Measurements from ENCODE around the gene S1PR2. TPM values are rescaled to one million over a fixed set of nuclear protein-coding genes. Genes with fewer than 3 reads are reported as not detected.
"Not testable (repeated sequence)": the region's sequence is repeated elsewhere in the genome, so short reads cannot be mapped to it uniquely, and the experiment has no call there.

The S1PR2 gene
- polyA plus RNA-seq, 4 donors, result 11.6 to 15.1 (median 12.9) TPM

DNA sequence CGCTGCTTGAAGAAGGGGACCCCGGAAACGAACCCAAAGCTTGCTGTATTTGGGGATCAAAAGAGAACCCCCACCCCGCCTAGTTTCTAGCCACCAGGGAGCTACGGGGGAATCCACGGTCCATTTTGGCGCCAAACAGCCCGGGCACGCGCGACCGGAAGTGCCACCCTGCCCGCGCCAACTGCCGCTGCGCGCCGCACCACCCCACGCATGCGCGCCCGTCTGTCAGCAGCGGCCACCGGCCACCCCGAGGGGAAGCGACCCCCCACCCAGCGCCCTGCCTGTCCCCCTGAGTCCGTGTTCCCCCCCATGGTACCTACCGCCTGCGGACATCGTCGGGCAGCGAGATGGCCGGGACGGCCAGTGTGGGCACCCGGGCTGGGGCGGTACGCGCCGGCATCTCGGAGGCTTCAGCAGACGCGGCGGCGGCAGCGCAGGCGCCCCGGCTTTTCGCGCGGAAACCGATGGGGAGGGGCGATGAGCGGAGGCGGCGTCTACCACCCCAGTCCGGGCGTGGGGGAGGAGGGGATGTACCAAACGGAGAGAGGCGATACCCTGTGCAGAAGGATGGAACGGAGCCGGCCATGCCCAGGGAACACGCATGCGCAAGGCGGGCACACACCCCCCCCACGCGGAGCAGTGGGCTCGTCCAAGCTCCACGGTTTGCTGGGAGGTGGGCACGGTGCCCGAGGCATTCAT is 36.5 kb downstream of the S1PR2 start, which contains the start of gene DNMT1:
Gene DNMT1 (minus strand): TSS at position 454 of the 699 bp plus-strand sequence. CDS start 54 bp downstream, at position 400.
- peak; percentile 87 to 92 (median 90) for DNase-seq (ENCODE audit: low read depth in 4 of 4, low spot score in 3 of 4)

GRCh38 chr19:10193790-10194499 is 37.2 kb downstream of the S1PR2 start:
- peak in 1 of 4 donors; percentile 2 for DNase-seq (ENCODE audit: low read depth in 4 of 4, low spot score in 3 of 4)

GRCh38 chr19:10192922-10193321 is 38.2 kb downstream of the S1PR2 start:
- no peak for DNase-seq (ENCODE audit: low read depth in 4 of 4, low spot score in 3 of 4)

GRCh38 chr19:10191347-10191746 is 39.8 kb downstream of the S1PR2 start:
- no peak for DNase-seq (ENCODE audit: low read depth in 4 of 4, low spot score in 3 of 4)

DNA sequence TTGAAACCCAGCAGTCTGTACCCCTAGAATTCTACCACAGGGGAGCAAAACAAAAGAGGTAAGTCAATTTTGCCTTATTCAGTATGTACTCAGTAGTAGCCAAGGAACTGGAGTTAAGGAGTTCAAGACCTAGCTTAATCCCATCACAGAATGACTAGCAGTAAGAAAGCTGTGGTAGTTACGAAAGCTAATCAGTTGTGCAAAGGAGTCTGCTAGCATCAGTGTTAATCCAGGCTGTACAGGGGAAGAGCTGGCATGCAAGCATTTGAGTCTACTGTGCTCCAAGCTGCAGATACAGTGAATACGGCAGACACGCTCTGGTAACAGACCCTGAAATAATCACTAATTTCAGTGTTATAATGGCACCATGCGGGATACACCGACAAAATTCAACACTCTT is 41.1 kb downstream of the S1PR2 start:
- no peak for DNase-seq (ENCODE audit: low read depth in 4 of 4, low spot score in 3 of 4)

- no peak for DNase-seq (ENCODE audit: low read depth in 4 of 4, low spot score in 3 of 4)
Observed at GRCh38 chr19:10189616-10190015, 41.5 kb downstream of the S1PR2 start.

DNA sequence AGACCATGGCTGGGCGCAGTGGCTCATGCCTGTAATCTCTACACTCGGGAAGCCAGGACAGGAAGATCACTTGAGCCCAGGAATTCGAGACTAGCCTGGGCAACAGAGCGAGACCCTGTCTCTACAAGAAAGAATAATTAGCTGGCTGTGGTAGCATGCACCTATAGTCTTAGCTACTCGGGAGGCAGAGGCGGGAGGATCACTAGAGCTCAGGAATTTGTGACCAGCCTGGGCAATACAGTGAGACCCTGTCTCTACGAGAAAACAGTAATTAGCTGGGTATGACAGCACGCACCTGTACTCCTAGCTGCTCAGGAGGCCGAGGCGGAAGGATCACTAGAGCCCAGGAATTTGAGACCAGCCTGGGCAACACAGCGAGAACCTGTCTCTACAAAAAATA is 43.8 kb downstream of the S1PR2 start:
- no peak for DNase-seq (ENCODE audit: low read depth in 4 of 4, low spot score in 3 of 4)

DNA sequence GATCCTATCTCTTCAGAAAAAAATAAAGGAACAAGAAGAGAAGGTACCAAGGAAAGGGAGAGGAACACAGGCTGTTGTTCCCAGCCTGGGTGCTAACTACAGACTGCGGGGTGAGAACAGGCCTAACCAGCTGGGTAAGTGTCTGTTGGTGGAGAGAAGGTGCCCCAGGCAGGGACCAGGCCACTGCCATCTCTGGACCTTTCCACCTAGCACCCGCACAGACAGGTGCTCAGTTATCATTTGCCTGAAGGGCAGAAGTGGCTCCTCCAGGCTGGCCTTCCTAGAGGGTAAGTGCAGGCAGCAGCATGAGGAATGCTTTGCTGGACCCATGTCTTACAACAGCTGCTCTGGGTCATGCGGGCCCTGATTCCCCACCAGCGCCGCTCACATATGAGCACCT is 46.5 kb downstream of the S1PR2 start:
- no peak for DNase-seq (ENCODE audit: low read depth in 4 of 4, low spot score in 3 of 4)

GRCh38 chr19:10183926-10184325 is 47.2 kb downstream of the S1PR2 start:
- no peak for DNase-seq (ENCODE audit: low read depth in 4 of 4, low spot score in 3 of 4)

DNA sequence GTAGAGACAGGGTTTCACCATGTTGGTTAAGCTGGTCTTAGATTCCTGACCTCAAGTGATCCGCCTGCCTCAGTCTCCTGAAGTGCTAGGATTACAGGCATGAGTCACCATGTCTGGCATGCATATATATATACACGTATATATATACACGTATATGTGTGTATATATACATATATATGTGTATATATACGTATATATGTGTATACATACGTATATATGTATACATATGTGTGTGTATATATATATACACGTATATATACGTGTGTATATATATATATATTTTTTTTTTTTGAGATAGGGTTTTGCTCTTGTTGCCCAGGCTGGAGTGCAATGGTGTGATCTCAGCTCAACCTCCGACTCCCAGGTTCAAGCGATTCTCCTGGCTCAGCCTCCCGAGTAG is 48.3 kb downstream of the S1PR2 start:
- no peak for DNase-seq (ENCODE audit: low read depth in 4 of 4, low spot score in 3 of 4)

DNA sequence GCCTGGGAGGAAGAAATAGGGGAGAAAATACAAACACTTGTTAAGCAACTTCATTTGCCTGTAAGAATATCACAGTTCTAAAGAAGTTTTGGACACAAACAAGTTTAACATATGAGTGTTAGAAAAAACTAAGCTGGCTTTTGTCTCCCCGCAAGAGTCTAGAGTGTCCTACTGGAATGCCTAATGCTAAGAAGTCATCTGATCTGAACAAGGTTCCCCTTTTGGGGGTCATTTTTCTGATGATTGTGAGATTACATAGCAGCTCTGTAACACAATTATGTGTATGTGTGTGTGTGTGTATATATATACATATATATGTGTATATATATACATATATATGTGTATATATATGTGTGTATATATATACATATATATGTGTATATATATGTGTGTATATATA is 49.1 kb downstream of the S1PR2 start:
- no peak for DNase-seq (ENCODE audit: low read depth in 4 of 4, low spot score in 3 of 4)

- DNase-seq (ENCODE audit: low read depth in 4 of 4, low spot score in 3 of 4), result no peak
Observed at GRCh38 chr19:10180459-10180858, 50.7 kb downstream of the S1PR2 start.

- DNase-seq (ENCODE audit: low read depth in 4 of 4, low spot score in 3 of 4), result not testable (repeated sequence)
Observed at GRCh38 chr19:10180024-10180423, 51.1 kb downstream of the S1PR2 start.

- no peak for DNase-seq (ENCODE audit: low read depth in 4 of 4, low spot score in 3 of 4)
Observed at GRCh38 chr19:10173527-10173926, 57.6 kb downstream of the S1PR2 start.

Other genes starting within 250 kb of the S1PR2 start
- gene COL5A3, start 220.8 kb downstream of the S1PR2 start, polyA plus RNA-seq (ENCODE audit: insufficient read length in 4 of 4), result 10 to 100 TPM in 1 of 4 donors, 1 to 10 TPM in 3; 1.1 to 14.4 (median 1.7) TPM
- gene RDH8, start 217.8 kb downstream of the S1PR2 start, polyA plus RNA-seq (ENCODE audit: insufficient read length in 4 of 4), result not detected
- 10 to 100 TPM; 23.0 to 34.7 (median 25.2) TPM for gene SHFL, start 145.0 kb downstream of the S1PR2 start, polyA plus RNA-seq (ENCODE audit: insufficient read length in 4 of 4)
- 1 to 10 TPM in 3 of 4 donors, under 1 TPM in 1; 0.66 to 3.0 (median 2.4) TPM for gene ANGPTL6, start 128.7 kb downstream of the S1PR2 start, polyA plus RNA-seq (ENCODE audit: insufficient read length in 4 of 4)
- 10 to 100 TPM; 20.6 to 39.8 (median 25.9) TPM for gene PPAN, start 125.0 kb downstream of the S1PR2 start, polyA plus RNA-seq (ENCODE audit: insufficient read length in 4 of 4)
- 10 to 100 TPM in 1 of 4 donors, 1 to 10 TPM in 3; 6.6 to 17.4 (median 8.7) TPM for gene P2RY11, start 119.6 kb downstream of the S1PR2 start, polyA plus RNA-seq (ENCODE audit: insufficient read length in 4 of 4)
- gene EIF3G, start 111.4 kb downstream of the S1PR2 start, polyA plus RNA-seq (ENCODE audit: insufficient read length in 4 of 4), result 100 to 1,000 TPM; 152 to 226 (median 197) TPM
- 100 to 1,000 TPM in 3 of 4 donors, 10 to 100 TPM in 1; 82.1 to 134 (median 119) TPM for gene DNMT1, start 36.4 kb downstream of the S1PR2 start, polyA plus RNA-seq (ENCODE audit: insufficient read length in 4 of 4)
- gene MRPL4, start 20.9 kb upstream of the S1PR2 start, polyA plus RNA-seq (ENCODE audit: insufficient read length in 4 of 4), result 10 to 100 TPM; 30.1 to 54.0 (median 34.2) TPM
- gene ICAM1, start 39.8 kb upstream of the S1PR2 start, polyA plus RNA-seq (ENCODE audit: insufficient read length in 4 of 4), result 10 to 100 TPM in 1 of 4 donors, 1 to 10 TPM in 3; 5.8 to 10.3 (median 7.3) TPM
- 1 to 10 TPM in 1 of 4 donors, under 1 TPM in 3; 0.36 to 1.5 (median 0.45) TPM for gene ICAM4, start 55.6 kb upstream of the S1PR2 start, polyA plus RNA-seq (ENCODE audit: insufficient read length in 4 of 4)
- gene ICAM5, start 58.6 kb upstream of the S1PR2 start, polyA plus RNA-seq (ENCODE audit: insufficient read length in 4 of 4), result under 1 TPM; 0.15 to 0.24 (median 0.22) TPM
- 10 to 100 TPM in 1 of 4 donors, 1 to 10 TPM in 3; 4.4 to 10.6 (median 5.3) TPM for gene ZGLP1, start 78.5 kb upstream of the S1PR2 start, polyA plus RNA-seq (ENCODE audit: insufficient read length in 4 of 4)
- 10 to 100 TPM; 12.7 to 25.3 (median 15.8) TPM for gene FDX2, start 84.7 kb upstream of the S1PR2 start, polyA plus RNA-seq (ENCODE audit: insufficient read length in 4 of 4)
- 10 to 100 TPM; 24.0 to 40.5 (median 26.5) TPM for gene RAVER1, start 102.2 kb upstream of the S1PR2 start, polyA plus RNA-seq (ENCODE audit: insufficient read length in 4 of 4)
- gene ICAM3, start 108.3 kb upstream of the S1PR2 start, polyA plus RNA-seq (ENCODE audit: insufficient read length in 4 of 4), result 1 to 10 TPM; 6.6 to 9.4 (median 9.0) TPM
- 100 to 1,000 TPM; 102 to 170 (median 113) TPM for gene TYK2, start 149.2 kb upstream of the S1PR2 start, polyA plus RNA-seq (ENCODE audit: insufficient read length in 4 of 4)
- 100 to 1,000 TPM; 106 to 172 (median 139) TPM for gene CDC37, start 172.2 kb upstream of the S1PR2 start, polyA plus RNA-seq (ENCODE audit: insufficient read length in 4 of 4)
- gene PDE4A, start 189.2 kb upstream of the S1PR2 start, polyA plus RNA-seq (ENCODE audit: insufficient read length in 4 of 4), result 1 to 10 TPM; 2.1 to 4.2 (median 2.8) TPM

All from left renal pelvis (tissue), 4 donors.